HG02763 (cell line): ENCODE measurements around the gene FRMPD1.

Experiments
- ATAC-seq: cut with Tn5 transposase; IDR thresholded peaks from one replicate; pipeline ENCODE4 v1.9.1; 2021; ENCODE audit warnings: mild to moderate bottlenecking, moderate library complexity; ENCODE audit not compliant: unreplicated experiment

The FRMPD1 gene

DNA sequence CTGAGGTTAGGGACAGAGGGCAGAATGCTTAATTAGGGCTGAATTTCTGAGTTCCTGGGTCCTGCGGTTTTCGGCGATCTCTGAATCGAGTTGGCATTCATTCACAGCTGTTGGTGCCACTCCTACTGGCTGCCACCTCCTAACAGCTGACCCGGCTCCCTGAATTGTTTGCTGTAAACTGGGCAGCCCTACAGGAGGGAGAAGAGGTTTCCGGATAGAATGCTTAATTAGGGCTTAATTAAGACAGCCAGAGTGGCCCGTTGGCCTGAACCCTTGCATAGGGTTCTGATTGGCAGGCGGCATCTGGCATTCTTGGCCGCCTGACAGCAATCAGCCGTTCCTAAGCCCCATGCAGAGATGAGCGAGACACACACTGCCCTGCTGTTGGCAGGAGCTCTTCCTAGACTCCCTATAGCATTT is 25.7 kb downstream of the FRMPD1 start:
- no peak for ATAC-seq

DNA sequence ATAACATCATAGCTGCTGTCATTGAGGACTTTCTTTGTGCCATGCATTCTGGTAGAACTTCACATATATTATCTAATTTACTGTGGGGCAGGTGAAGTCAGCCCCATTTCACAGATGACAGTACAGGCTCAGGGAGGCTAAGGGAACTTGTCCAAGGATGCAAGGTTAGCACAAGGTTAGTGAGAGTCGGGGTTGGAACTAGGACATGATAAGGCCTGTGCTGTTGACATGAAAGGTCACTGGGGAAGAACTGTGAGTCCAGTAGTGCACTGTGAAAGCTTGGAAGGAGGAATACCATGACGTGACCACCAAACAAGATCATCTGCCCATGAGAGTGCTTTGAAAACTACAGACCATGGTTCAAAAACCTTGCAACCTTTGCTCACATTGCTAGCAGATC is 26.7 kb downstream of the FRMPD1 start:
- no peak for ATAC-seq

DNA sequence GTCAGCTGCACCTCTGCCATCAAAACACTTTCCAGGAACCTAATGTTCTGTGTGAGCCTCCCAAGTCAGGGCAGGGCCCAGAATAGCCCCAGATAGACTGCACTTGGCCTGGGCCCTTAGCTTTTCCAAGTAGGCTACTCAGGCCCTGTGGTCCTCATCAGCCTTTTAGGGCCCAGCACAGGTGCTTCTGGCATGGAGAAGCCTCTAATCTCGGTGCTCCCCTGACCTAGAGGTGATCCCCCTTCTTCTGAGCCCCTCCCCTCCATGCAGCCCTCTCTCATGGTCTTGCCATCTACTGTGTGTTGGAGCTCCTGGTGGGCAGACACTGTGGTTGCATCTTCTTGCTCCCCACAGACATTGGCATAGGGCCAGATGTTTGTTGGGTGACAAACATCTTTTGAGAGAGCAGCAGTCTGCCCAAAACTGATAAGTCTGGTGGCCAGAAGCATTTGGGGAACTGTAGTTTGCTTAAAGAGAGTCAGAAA is 28.1 kb downstream of the FRMPD1 start:
- ATAC-seq, result no peak

DNA sequence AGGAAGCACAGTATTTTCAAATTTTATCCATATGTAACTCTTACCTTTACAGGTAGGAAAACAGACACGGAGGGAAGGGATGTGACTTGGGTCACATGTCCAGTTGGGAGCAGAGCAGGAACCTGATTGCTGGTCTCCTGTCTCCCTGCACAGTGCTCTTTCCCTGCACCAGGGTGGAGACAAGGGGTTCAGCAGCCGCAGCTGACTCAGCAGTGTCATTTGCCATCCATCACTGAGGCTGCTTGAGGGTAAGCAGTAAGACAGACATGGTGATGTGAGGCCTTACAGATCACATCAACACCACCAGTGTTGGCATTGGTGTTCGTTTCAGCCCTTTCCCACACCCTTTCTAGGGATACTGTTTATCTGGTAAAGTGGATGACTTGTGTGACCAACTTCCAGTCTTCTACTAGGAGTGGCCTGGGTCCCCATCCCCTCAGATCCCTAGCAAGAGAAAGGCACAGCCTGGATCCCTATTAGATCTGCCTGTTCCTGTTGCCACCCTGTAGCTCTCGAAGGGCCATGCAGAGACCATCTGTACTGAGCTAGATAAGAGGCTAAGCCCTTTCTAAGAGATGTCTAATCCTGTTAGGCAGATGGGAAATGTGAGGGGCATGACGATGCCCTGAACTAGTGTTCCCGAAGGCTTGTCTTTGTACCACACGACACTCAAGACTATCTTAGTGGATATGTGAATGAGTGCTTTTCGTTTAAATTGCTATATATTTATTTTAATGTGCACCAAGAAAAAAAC is 29.1 kb downstream of the FRMPD1 start:
- no peak for ATAC-seq

DNA sequence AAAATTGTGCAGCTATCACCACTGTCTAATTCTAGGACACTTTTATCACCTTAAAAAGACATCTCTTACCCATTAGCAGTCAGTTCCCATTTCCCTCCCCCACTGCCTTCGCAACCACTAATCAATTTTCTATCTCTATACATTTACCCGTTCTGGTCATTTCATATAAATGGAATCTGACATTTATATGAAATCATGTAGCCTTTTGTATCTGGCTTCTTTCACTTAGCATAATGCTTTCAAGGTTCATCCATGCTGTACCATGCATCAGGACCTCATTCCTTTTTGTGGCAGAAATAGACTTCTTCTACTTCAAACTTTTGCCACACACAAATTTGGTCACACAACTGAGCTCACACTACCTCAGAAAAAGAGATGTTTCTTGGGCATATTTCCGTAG is 32.2 kb downstream of the FRMPD1 start:
- ATAC-seq, result no peak

DNA sequence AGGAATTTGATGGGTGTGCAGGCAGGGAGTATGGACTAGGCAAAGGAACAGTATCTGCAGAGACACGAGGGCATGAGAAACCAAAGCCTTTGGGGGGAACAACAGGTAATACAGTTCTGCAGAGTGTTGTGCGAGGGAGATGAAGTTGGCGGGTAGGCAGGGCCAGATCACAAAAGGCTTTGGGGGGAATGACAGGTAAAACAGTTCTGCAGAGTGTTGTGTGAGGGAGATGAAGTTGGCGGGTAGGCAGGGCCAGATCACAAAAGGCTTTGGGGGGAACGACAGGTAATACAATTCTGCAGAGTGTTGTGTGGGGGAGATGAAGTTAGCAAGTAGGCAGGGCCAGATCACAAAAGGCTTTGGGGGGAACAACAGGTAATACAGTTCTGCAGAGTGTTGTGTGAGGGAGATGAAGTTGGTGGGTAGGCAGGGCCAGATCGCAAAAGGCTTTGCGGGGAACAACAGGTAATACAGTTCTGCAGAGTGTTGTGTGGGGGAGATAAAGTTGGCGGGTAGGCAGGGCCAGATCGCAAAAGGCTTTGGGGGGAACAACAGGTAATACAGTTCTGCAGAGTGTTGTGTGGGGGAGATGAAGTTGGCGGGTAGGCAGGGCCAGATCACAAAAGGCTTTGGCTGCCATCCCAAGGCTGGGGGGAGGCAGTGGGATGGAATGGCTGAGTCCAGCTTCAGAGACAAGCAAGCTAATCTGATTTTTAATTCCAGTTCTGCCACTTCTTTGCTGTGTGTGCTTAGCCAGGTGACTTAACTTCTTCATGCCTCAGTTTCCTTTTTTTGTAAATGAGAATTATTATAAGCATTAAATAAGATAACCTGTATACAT is 33.0 kb downstream of the FRMPD1 start:
- ATAC-seq, result no peak

DNA sequence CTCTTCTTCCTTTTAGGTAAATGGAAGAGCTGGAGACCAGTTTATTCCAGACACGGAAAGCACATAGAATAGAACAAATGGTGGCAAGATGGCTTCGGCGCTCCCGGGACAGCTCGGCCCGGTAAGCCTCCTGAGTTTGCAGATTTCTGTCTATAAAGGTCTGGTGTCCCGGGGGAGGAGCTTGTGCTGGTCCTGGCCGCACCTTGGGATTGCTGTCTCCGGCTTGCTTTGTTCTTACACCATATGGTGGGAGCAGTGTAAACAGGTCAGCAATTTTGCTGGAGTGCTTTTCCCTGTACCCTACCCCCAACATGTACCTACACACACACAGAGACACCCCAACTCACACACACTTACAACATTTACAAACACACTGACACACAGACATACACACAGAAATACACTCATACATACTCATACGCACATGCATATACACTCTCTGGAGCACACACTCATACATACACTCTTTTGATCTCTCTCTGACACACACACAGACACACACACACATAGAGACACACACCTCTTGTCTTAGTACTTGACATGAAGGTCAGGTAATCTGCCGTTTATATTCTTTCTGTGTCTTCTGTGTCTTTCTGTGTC is 42.0 kb downstream of the FRMPD1 start:
- no peak for ATAC-seq

DNA sequence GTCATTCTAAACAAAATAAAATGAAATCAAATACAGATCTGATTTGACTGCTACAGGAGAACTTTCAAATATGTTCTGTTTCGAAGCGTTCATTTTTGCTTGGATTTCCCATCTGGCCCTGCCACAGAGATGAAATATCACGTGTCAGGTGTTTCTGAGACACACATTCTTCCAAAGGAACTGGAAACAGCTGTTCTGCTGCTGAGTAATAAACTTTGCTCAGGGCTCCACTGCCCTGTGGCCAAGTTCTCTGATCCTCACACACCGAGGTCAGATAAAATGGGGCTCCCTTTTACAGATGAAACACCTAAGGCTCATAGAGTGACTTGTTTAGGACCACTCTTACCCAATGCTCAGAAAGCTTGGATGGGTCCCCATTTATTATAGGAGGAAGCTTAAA is 42.5 kb downstream of the FRMPD1 start:
- no peak for ATAC-seq

DNA sequence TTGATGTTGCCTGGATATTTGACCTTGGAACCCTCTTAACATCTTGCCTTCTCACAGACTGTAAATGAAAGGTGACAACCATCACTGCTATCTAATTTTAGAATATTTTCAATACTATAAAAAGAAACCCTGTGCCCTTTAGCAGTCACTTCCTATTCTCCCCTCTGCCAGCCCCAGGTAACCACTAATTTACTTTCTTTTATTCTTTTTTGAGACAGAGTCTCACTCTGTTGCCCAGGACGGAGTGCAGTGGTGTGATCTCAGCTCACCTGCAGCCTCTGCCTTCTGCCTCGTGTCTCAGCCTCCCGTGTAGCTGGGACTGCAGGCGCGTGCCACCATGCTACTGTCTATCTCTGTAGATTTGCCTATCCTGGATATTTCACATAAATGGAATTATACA is 43.6 kb downstream of the FRMPD1 start:
- ATAC-seq, result no peak

DNA sequence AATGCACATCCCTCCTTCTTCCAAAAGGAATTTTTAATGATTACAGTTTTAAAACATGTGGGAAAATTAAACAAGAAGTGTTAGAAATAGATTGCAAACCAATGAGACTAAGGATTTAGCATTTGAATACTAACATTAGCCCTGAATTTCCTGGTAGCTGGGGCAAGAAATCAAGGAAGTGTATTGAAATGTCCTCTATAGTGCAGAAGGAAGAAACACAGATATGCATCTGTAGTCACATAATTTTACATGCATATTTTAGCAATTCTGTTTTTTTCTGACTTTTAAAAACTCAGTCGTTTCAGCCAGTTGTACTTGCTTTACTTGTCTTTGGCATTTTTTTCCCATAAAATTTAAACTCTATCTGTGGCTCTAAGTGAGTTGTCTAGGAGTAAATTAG is 45.8 kb downstream of the FRMPD1 start:
- ATAC-seq, result no peak

DNA sequence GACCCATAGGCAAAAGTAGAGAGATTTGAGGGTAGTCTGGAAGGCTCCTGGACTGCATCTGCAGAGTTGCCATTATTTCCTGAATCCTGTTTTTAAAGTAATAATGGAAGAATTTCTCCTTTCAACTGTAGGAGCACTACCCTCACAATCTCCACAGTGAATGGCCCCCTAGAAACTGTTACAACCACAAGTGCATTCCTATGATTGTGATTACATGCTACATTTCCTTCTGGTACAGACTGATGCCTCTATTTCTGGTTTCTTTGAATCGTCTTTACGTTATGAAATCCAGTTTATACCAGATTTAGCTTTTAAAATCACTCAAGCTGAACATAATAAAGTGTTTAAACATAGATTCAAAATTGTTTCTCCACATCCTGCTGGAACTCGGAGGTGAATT is 49.4 kb downstream of the FRMPD1 start:
- no peak for ATAC-seq

DNA sequence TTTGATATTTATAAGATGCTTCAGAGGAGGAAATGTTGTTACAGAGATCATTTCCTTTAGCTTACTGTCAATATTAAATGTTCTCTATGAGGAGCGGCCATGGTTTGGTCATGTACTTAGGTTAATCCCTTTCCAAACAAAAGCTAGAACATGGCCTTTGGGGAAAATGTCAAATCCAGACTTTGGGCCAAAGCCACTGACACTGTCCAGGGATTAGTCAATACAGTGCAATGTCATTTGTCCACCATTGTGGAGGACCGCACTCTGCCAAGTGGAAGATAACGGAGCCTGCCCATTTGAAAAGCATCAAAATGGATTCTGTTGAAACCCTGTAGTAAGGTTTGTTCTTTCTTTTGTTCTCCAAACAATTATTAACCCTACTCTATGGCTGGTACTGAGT is 50.1 kb downstream of the FRMPD1 start:
- no peak for ATAC-seq

DNA sequence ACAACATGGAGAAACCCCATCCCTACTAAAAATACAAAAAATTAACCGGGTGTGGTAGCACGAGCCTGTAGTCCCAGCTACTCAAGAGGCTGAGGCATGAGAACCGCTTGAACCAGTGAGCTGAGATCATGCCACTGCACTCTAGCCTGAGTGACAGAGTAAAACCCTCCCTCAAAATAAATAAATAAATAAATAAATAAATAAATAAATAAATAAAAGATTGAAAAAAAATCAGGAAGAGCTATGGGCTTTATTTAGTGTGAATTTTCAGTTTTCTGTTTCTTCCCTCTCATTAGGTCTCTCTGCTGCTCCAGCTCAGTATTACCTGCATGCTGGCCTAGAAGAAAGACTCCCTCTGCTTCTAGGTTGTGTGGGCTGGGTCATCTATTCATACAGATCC is 55.0 kb downstream of the FRMPD1 start:
- ATAC-seq, result no peak

DNA sequence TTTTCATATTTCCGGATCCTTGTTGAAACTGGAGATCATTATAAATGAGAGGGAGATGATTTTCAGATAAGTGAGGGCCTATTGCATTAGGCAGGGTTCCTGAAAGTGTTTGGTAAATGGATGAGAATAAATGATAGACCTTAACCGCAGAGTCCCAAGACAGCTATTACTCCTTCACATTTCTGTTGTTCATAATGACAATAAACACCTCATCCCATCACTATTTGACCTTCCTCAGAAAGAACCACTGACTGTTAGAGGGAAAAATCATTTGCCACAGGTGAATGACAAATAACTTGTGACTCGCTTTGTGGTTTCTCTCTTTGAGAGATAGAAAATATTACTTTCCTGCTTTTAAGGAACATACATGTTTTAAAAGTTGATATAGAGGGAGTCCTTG is 55.5 kb downstream of the FRMPD1 start:
- ATAC-seq, result no peak

DNA sequence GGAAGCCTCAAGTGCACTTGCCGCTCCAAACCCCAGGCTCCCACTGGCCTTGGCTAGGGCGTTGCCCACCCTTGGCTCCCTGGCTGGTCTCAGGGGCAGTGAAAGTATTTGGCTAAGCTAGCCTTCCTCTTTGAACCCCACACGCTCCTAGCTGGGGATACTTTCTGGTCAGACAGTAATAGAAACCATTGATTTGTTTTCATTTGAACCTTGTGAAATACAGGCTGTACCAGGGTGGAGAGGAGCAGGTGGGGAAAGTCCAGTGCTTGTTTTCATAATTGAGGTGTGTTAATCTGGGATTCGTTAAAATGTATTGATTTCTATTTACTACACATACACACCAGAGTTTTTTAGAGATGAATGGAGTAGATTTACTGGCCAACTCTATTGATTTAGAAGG is 57.0 kb downstream of the FRMPD1 start:
- ATAC-seq, result no peak

DNA sequence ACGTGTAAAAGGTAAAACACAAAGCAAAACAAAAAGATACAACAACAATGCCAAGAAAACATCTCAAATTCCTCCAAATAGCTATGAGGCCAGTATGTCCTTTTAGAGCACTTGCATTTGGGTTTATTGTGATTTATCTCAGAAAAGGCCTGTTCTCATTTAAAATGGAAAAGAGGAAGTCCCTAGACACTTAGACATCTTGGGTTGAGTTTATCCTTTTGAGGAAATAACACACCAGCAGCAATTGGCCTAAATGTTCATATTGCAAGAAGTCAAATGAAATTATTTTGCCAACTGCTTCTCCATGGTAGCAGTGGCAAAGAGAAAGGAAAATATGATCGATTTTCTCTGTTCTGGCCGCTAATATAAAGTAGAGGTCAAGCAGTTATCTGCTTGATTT is 59.3 kb downstream of the FRMPD1 start:
- ATAC-seq, result no peak

DNA sequence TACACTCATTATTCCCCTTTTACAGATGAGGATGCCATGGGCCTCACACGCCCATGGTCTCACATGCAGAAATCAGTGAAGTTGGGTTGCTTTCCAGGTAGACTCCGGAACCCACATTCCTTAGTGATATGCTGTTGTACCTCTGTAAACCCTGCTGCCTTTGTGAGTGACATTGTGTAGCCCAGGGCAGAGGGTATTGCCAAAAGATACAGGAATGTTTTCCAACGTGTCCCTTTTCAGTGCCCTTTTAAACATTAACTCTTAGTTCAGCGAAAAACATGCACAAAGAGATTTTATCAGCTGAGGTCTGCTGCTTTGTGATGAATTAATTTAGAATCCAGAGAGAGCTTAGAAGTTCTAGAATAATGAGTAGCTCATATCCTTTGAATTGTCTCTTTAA is 64.5 kb downstream of the FRMPD1 start:
- ATAC-seq, result no peak

DNA sequence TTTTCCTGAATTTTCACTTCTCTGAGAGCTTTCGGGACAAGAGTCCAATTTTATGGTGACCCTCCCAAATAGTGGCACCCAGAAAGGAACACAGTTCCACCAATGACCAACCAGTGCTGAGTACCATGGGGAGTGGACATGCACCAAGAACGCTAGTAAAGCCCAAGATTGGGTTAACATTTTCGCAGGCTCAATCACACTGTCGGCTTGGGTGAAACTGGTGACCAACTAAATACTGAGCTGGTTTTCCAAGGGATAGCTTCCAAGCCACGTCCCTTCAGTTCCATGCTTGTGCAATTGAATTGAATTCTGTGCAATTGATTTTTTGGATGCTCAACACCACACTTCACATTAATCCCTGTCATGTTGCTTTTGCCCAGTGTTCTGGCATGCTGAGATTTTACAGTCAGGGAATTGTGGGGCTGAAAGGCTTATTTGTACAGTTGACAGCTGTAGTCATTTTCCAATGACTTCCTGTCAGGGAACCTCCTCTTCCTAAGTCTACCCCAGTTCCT is 65.3 kb downstream of the FRMPD1 start:
- no peak for ATAC-seq

DNA sequence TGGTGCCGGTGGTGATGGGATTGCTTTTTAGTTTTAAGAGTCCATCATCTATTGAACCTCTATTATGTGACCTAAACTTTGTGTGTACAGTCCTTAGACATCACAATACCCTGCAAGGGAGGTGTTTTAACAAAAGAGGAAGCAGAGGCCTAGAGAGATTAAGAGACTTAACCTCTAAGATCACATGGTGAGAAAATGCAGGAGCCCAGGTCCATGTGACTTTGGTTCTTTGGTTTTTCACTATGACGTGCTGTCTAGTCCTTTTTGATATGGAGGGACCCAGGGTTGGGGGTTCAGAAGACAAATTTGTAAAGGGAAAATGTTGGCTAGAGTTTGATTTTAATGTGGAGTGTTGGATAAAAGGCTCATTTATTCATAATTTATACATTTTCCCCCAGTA is 68.8 kb downstream of the FRMPD1 start:
- ATAC-seq, result no peak

DNA sequence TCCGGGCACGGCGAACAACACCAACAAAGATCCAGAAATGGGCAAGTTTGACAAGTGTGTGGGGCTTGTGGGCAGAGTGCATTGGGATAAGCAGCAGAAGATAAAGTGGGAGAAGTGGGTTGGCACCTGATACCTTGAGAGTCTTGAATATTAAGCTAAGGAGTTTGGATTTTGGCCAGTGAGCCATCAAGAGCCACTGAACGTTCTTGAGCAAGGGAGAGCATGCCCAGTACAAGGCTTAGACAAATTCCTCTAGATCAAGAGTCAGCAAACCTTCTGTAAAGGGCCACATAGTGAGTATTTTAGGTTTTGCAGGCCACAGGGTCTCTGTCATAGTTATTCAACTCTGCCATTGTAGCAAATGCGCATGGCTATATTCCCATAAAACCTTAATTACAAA is 76.3 kb downstream of the FRMPD1 start:
- ATAC-seq, result no peak

DNA sequence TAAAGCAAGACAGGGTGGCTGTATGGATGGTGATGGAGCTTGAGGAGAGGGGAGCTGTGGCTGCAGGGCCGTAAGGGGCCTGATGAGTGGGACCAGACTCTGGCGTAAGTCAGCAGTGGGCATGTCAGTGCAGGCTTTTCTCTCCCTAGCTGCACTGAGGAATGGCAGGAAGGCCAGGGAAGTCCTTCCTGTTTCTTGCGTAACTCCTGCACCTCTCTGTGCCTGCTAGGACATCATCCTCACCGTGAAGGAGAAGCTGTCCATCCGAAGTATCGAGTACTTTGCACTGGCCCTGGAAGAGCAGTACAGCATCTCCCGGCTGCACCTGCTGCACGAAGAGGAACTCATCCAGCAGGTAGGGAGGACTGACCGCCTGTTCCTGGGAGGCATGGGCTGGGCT is 78.7 kb downstream of the FRMPD1 start:
- ATAC-seq, result no peak

DNA sequence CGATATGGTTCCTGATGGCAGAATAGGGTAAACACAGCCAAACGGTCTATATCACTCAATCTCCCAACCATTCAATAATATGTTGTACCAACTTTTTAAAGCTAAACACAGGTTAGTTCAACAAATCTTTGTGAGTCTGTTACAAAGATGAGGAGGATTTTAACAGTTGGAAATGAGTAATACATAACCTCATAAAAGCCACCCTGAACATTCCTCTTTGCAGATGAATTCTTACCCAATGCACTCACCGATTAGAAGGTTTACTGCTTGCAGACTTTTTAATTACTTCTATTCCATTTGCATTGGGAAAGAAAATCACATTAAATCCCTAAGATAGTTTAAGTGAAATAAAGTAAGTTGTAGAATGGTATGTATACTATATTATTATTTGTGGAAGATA is 79.5 kb downstream of the FRMPD1 start:
- no peak for ATAC-seq
